ENCODE data around the gene LGI4.
A peak's percentile ranks its signal among the peaks of the same experiment; 100 is the strongest.

Gene LGI4

GRCh38 chr19:35136977-35137702 is 2.3 kb upstream of the LGI4 start:
- Histone ChIP-seq H2AK5ac (ENCODE audit: low read length, severe bottlenecking) (no peak overlapping the region), H3K4me3 (ENCODE audit: insufficient read depth in 1 of 2, low read depth in 1 of 2, low read length in 2 of 2) (no peak overlapping the region), H3K18ac (ENCODE audit: low read depth in 1 of 2, low read length in 2 of 2) (no peak overlapping the region), H2BK15ac (ENCODE audit: low read depth, poor library complexity, severe bottlenecking) (no peak overlapping the region), H2BK120ac (ENCODE audit: low read depth, low read length) (no peak overlapping the region), H3K79me1 (replicated peaks; ENCODE audit: low read length, poor library complexity, severe bottlenecking) (no peaks in the 10 kb centered on the region), H3K27ac (ENCODE audit: low read length, poor library complexity, severe bottlenecking) (no peak overlapping the region), H3K14ac (ENCODE audit: low read length in 2 of 2) (no peak overlapping the region), H4K91ac (ENCODE audit: low read length) (no peak overlapping the region), H2BK12ac (ENCODE audit: low read length in 2 of 2) (no peak overlapping the region), H3K9me3 (ENCODE audit: control insufficient read depth, low read length) (no peaks in the 10 kb centered on the region), H3K4me2 (ENCODE audit: low read length, poor library complexity, severe bottlenecking) (no peak overlapping the region), H3K4me1 (ENCODE audit: control insufficient read depth, insufficient read depth, low read depth, low read length) (peaks cover 25% of the 10 kb centered on the region), H3K36me3 (ENCODE audit: control insufficient read depth in 1 of 2, insufficient read depth in 2 of 2, low read depth in 1 of 2, low read length in 2 of 2) (no peaks in the 10 kb centered on the region), H2AFZ (ENCODE audit: low read depth, low read length) (no peak overlapping the region), H3K9ac (ENCODE audit: low read length) (peak overlapping the region; percentile 27), H4K8ac (ENCODE audit: low read length) (no peak overlapping the region), H3K4ac (ENCODE audit: low read depth in 1 of 2, low read length in 2 of 2) (no peak overlapping the region), H2BK5ac (ENCODE audit: low read depth, low read length, poor library complexity, severe bottlenecking) (no peak overlapping the region), H3K23ac (ENCODE audit: low read length in 2 of 2) (no peak overlapping the region), H3K27me3 (ENCODE audit: control insufficient read depth in 1 of 2, insufficient read depth in 1 of 2, low read length in 2 of 2) (peaks cover 0 to 26% of the 10 kb centered on the region in 2 experiments)
- no peak for DNase-seq
- WGBS = 77% methylated on average over 9 of the region's 9 CpGs

- Histone ChIP-seq H4K91ac (ENCODE audit: low read length) (no peak overlapping the region), H3K23ac (ENCODE audit: low read length in 2 of 2) (no peak overlapping the region), H2BK120ac (ENCODE audit: low read depth, low read length) (no peak overlapping the region), H3K4me1 (ENCODE audit: control insufficient read depth, insufficient read depth, low read depth, low read length) (peaks cover 20% of the 10 kb centered on the region), H3K9ac (ENCODE audit: low read length) (no peak overlapping the region), H3K27ac (ENCODE audit: low read length, poor library complexity, severe bottlenecking) (no peak overlapping the region), H3K4me2 (ENCODE audit: low read length, poor library complexity, severe bottlenecking) (no peak overlapping the region), H3K27me3 (ENCODE audit: control insufficient read depth in 1 of 2, insufficient read depth in 1 of 2, low read length in 2 of 2) (peaks cover 0 to 18% of the 10 kb centered on the region in 2 experiments), H4K8ac (ENCODE audit: low read length) (no peak overlapping the region), H2AK5ac (ENCODE audit: low read length, severe bottlenecking) (no peak overlapping the region), H2BK5ac (ENCODE audit: low read depth, low read length, poor library complexity, severe bottlenecking) (no peak overlapping the region), H2BK15ac (ENCODE audit: low read depth, poor library complexity, severe bottlenecking) (peak overlapping the region; percentile 4), H3K14ac (ENCODE audit: low read length in 2 of 2) (no peak overlapping the region), H2AFZ (ENCODE audit: low read depth, low read length) (no peak overlapping the region), H3K9me3 (ENCODE audit: control insufficient read depth, low read length) (no peaks in the 10 kb centered on the region), H3K4me3 (ENCODE audit: insufficient read depth in 1 of 2, low read depth in 1 of 2, low read length in 2 of 2) (no peak overlapping the region), H3K4ac (ENCODE audit: low read depth in 1 of 2, low read length in 2 of 2) (no peak overlapping the region), H3K18ac (ENCODE audit: low read depth in 1 of 2, low read length in 2 of 2) (no peak overlapping the region), H2BK12ac (ENCODE audit: low read length in 2 of 2) (no peak overlapping the region), H3K36me3 (ENCODE audit: control insufficient read depth in 1 of 2, insufficient read depth in 2 of 2, low read depth in 1 of 2, low read length in 2 of 2) (no peaks in the 10 kb centered on the region), H3K79me1 (replicated peaks; ENCODE audit: low read length, poor library complexity, severe bottlenecking) (no peaks in the 10 kb centered on the region)
- 81% methylated on average over 11 of the region's 11 CpGs for WGBS
- no peak for DNase-seq
Observed at GRCh38 chr19:35136231-35136630, 1.4 kb upstream of the LGI4 start.

- Histone ChIP-seq H2BK5ac (ENCODE audit: low read depth, low read length, poor library complexity, severe bottlenecking) (no peak overlapping the region), H3K4ac (ENCODE audit: low read depth in 1 of 2, low read length in 2 of 2) (no peak overlapping the region), H3K27me3 (ENCODE audit: control insufficient read depth in 1 of 2, insufficient read depth in 1 of 2, low read length in 2 of 2) (peaks cover 0 to 18% of the 10 kb centered on the region in 2 experiments), H3K9me3 (ENCODE audit: control insufficient read depth, low read length) (no peaks in the 10 kb centered on the region), H3K14ac (ENCODE audit: low read length in 2 of 2) (no peak overlapping the region), H3K36me3 (ENCODE audit: control insufficient read depth in 1 of 2, insufficient read depth in 2 of 2, low read depth in 1 of 2, low read length in 2 of 2) (no peaks in the 10 kb centered on the region), H2BK15ac (ENCODE audit: low read depth, poor library complexity, severe bottlenecking) (peak overlapping the region; percentile 56), H2AFZ (ENCODE audit: low read depth, low read length) (no peak overlapping the region), H3K27ac (ENCODE audit: low read length, poor library complexity, severe bottlenecking) (no peak overlapping the region), H2BK12ac (ENCODE audit: low read length in 2 of 2) (no peak overlapping the region), H4K8ac (ENCODE audit: low read length) (no peak overlapping the region), H3K4me3 (ENCODE audit: insufficient read depth in 1 of 2, low read depth in 1 of 2, low read length in 2 of 2) (peak overlapping the region in 1 of 2 experiments; percentile 31), H4K91ac (ENCODE audit: low read length) (no peak overlapping the region), H3K23ac (ENCODE audit: low read length in 2 of 2) (no peak overlapping the region), H3K79me1 (replicated peaks; ENCODE audit: low read length, poor library complexity, severe bottlenecking) (no peaks in the 10 kb centered on the region), H3K18ac (ENCODE audit: low read depth in 1 of 2, low read length in 2 of 2) (no peak overlapping the region), H3K4me1 (ENCODE audit: control insufficient read depth, insufficient read depth, low read depth, low read length) (peaks cover 18% of the 10 kb centered on the region), H3K4me2 (ENCODE audit: low read length, poor library complexity, severe bottlenecking) (no peak overlapping the region), H3K9ac (ENCODE audit: low read length) (peak overlapping the region; percentile 59), H2AK5ac (ENCODE audit: low read length, severe bottlenecking) (no peak overlapping the region), H2BK120ac (ENCODE audit: low read depth, low read length) (no peak overlapping the region)
- DNase-seq = peak; percentile 66
- 0% methylated on average over 3 of the region's 7 CpGs for WGBS
Observed at GRCh38 chr19:35135389-35135909, 590 bp upstream of the LGI4 start.

GRCh38 chr19:35133826-35134225 is 1.0 kb downstream of the LGI4 start:
- H3K4me3 ChIP-seq (ENCODE audit: insufficient read depth in 1 of 2, low read depth in 1 of 2, low read length in 2 of 2) = no peak overlapping the region
- no peaks in the 10 kb centered on the region for H3K79me1 ChIP-seq (replicated peaks; ENCODE audit: low read length, poor library complexity, severe bottlenecking)
- H4K91ac ChIP-seq (ENCODE audit: low read length) = no peak overlapping the region
- H3K14ac ChIP-seq (ENCODE audit: low read length in 2 of 2) = no peak overlapping the region
- no peak overlapping the region for H3K27ac ChIP-seq (ENCODE audit: low read length, poor library complexity, severe bottlenecking)
- 90% methylated on average over 11 of the region's 11 CpGs for WGBS
- H2BK120ac ChIP-seq (ENCODE audit: low read depth, low read length) = no peak overlapping the region
- H3K27me3 ChIP-seq (ENCODE audit: control insufficient read depth in 1 of 2, insufficient read depth in 1 of 2, low read length in 2 of 2) = peaks cover 0 to 9% of the 10 kb centered on the region in 2 experiments
- no peak overlapping the region for H2BK15ac ChIP-seq (ENCODE audit: low read depth, poor library complexity, severe bottlenecking)
- no peaks in the 10 kb centered on the region for H3K36me3 ChIP-seq (ENCODE audit: control insufficient read depth in 1 of 2, insufficient read depth in 2 of 2, low read depth in 1 of 2, low read length in 2 of 2)
- H4K8ac ChIP-seq (ENCODE audit: low read length) = no peak overlapping the region
- no peak overlapping the region for H2BK5ac ChIP-seq (ENCODE audit: low read depth, low read length, poor library complexity, severe bottlenecking)
- no peak overlapping the region for H3K9ac ChIP-seq (ENCODE audit: low read length)
- H2AFZ ChIP-seq (ENCODE audit: low read depth, low read length) = no peak overlapping the region
- DNase-seq = no peak
- peaks cover 3% of the 10 kb centered on the region for H3K4me1 ChIP-seq (ENCODE audit: control insufficient read depth, insufficient read depth, low read depth, low read length)
- no peak overlapping the region for H3K4me2 ChIP-seq (ENCODE audit: low read length, poor library complexity, severe bottlenecking)
- no peak overlapping the region for H3K18ac ChIP-seq (ENCODE audit: low read depth in 1 of 2, low read length in 2 of 2)
- H3K9me3 ChIP-seq (ENCODE audit: control insufficient read depth, low read length) = no peaks in the 10 kb centered on the region
- no peak overlapping the region for H2AK5ac ChIP-seq (ENCODE audit: low read length, severe bottlenecking)
- no peak overlapping the region for H2BK12ac ChIP-seq (ENCODE audit: low read length in 2 of 2)
- no peak overlapping the region for H3K23ac ChIP-seq (ENCODE audit: low read length in 2 of 2)
- no peak overlapping the region for H3K4ac ChIP-seq (ENCODE audit: low read depth in 1 of 2, low read length in 2 of 2)
